GM18511 (cell line): ENCODE data around the gene GTF2H3.

Experiments used
- ATAC-seq: cut with Tn5 transposase; IDR thresholded peaks from one replicate; pipeline ENCODE4 v1.9.1; 2021; ENCODE audit warnings: mild to moderate bottlenecking, moderate library complexity; ENCODE audit not compliant: unreplicated experiment

The GTF2H3 gene

DNA sequence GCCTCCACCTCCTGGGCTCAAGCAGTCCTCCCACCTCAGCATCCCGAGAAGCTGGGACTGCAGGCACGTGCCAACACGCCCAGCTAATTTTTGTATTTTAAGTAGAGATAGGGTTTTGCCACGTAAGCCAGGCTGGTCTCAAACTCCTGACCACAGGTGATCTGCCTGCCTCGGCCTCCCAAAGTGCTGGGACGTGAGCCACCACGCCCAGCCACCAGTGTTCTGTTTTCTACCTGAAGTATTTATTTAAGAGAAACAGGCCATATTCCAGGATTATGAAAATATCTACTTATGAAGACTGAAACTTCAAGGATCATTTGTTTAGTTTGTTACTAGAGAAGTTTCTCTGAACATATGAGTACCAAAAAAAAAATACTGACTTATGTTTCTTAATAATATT lies 10.3 kb downstream of the GTF2H3 start:
- ATAC-seq, result no peak

DNA sequence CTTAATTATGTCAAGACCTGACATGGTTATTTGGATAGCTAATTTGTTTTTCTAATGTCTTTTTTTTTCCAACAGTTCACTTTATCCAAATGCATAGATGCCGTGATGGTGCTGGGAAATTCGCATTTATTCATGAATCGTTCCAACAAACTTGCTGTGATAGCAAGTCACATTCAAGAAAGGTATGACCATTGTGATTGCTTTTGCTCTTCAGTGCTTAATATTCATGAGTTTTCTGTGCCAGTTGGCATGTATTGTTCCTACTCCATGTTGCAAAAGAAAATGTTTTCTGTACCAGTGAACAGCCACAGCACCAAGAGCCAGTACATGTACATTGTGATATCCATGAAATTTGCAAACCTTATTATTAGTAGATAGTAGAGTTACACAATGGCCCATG lies 11.8 kb downstream of the GTF2H3 start:
- no peak for ATAC-seq

DNA sequence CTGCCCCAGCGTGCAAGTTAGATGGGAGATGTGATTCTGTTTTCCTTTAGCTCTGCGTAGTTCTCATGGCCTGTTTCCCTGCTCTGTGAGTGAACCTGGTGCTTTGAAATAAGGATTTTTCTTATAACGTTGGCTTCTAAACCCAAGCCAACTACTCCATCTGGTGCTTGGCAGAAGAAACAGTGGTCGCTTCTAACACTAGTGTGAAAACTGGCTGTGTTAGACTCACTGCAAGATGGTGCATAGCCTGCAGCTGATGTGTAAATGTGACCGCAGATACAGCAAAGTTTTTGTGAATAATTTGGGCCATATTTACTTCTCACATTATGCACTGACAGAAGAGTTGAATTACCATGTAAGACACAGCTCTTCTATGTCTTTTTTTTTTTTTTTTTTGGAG lies 12.2 kb downstream of the GTF2H3 start:
- ATAC-seq, result no peak

DNA sequence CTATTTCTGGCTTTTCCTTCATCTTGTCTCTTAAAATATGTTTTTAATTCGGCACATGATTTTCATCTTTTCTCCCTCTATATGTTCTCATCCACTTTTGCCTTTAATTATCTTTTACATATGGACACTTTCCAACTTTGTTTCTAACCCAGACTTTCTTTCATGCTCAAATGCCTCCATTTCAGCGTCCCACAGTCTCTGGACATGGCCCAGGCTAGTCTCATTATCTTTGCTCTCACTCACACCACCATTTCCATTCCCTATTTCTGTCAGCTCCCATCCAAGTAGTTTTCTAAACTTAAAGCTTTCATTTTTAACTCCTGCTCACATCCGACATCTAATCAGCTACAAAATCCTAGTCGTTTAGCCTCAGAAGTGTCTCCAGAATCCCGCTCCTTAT lies 14.8 kb downstream of the GTF2H3 start:
- ATAC-seq, result no peak

DNA sequence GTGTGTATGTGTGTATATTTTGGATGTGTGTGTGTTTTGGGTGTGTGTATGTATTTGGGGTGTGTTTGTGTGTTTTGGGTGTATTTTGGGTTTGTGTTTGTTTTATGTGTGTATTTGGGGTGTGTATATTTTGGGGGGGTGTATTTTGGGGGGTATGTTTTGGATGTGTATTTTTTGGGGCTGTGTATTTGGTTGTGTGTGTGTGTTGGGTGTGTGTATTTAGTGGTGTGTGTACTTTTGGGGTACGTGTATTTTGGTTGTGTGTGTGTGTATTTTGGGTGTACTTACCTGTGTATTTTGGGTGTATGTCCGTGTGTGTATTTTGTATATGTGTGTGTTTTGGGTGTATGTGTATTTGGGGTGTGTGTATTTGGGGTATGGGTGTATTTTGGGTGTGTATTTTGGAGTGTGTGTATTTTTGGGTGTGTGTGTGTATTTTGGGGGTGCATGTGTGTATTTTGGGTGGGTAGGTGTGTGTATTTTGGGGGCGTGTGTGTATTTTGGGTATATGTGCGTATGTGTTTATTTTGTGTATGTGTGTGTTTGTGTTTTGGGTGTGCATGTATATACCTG lies 20.6 kb downstream of the GTF2H3 start:
- ATAC-seq, result no peak

DNA sequence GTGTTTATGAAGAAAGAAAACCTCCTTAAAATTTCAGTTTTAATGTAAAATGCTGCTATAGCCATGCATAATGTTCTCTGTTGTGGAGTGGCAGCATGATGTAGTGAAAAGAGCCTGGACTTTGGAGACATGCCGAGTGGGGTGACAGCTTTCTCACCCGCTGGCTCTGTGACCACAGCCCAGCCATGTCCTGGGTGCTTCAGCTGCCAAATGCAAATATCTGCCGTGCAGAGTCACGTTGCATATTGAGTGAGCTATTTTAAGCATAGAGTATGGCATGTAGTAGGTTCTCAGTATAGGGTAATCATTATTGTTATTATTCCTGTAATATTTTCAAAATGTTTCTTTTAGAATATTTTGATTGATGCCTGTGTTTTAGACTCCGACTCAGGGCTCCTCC lies 21.8 kb downstream of the GTF2H3 start:
- ATAC-seq, result peak; percentile 97

DNA sequence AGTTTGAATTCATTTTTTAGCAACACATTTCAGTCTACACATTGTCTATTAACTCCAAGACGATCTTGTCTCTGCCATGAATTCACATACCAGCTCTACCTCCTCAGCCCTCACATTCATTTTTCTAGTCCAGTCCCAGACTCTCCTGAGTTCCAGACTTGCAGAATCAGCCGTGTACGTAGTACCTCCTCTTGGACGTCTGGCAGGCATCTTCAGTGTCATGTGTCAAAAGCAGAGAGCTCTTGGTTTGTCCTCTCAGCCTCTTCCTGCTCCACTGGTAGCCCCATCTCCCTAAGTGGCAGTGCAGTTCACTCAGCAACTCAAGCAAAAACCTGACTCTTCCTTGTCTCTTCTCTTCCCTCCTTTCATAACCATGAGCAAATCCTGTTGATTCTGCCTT lies 22.8 kb downstream of the GTF2H3 start:
- no peak for ATAC-seq

DNA sequence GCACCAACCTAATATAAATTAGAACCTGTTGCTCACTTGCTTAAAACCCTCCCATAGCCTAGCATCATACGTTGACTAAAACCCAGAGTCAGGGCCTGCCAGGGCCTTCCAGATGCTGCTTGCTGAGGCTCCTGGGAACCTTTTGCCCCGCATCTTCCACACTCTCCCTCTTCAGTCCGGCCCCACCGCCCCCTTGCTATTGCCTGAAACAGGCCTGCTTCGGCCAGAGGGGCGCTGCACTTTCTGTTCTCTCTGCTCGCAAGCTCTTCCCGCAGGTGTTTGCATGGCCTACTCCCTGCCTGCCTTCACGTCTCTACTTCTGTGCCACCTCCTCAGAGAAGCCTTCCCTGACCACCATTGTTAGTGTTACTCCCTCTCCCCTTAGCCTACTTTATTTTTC lies 23.6 kb downstream of the GTF2H3 start:
- no peak for ATAC-seq

DNA sequence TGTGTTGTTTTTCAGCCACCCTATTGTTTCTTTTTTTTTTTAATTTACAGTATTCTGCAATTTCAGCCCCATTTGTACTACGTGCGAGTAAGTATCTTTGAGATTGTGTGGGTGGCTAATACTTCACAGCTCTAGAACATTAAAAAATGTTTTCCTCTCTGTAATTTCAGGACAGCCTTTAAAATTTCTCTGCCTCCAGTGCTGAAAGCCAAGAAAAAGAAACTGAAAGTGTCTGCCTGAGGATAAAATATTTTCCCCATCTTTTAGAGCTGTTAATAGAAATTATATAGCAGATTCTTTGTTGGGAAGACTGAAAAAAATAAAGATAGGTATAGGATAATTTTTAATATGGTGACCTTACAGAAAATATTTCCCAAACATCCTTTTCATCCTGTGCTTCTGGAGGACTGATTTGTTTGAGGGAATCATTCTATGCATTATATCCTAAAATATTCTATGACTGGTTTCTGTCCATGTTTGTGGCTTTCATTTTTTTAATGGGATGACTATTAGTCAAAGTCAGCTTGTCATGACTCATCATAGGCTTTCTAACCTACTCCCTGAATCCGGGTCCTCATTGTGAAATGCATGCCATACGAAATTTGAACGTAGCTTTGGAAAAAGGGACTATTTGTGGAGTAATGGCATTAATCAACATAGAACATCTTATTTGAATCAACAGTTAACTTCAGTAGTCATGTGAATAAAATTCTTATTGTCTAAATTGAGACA lies 26.5 kb downstream of the GTF2H3 start:
- no peak for ATAC-seq

- no peak for ATAC-seq
Observed at GRCh38 chr12:123667771-123668170, 34.1 kb downstream of the GTF2H3 start.

GRCh38 chr12:123670882-123671728 lies 37.5 kb downstream of the GTF2H3 start, which contains the start of gene TCTN2:
TCTN2 (plus strand) TSS chr12:123671113; CDS start chr12:123671241, 128 bp downstream.
- peak; percentile 99 for ATAC-seq

DNA sequence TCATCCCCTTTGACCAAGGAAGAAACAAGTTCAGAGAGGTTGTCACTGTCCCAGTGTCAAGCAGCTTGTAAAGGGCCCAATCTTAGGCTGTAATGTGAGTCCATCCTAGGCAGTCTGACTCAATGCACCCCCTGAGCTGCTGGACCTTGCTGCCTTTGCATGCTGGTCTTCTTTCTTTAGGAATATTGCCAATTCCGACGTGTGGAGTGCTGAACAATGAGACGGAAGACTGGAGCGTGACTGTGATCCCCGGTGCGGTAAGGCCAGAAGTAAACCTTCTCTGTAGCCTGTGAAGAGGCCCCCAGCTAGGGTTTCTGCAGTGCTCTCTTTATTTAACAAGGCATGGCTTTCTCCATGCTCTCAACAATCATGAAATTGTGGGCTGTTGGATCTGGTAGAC lies 38.2 kb downstream of the GTF2H3 start:
- ATAC-seq, result no peak

DNA sequence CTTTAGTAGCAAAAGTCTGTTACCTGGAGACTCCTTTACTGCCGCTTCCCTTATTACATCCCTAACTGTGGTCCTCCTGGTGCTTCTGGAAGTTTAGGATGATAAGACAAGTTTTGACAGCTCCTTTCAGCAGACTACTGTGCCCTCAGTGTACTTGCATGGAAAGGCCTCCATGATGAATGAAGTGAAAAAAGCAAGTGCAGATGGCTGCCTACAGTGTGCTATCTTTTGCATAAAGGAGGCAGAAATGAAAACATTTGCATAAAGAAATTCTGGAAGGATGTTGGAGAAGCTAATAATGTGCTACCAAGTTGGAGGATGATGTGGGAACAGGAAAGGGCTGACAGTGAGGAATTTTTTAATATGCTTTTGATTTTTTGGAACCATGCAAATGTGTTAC lies 41.8 kb downstream of the GTF2H3 start:
- ATAC-seq, result no peak

DNA sequence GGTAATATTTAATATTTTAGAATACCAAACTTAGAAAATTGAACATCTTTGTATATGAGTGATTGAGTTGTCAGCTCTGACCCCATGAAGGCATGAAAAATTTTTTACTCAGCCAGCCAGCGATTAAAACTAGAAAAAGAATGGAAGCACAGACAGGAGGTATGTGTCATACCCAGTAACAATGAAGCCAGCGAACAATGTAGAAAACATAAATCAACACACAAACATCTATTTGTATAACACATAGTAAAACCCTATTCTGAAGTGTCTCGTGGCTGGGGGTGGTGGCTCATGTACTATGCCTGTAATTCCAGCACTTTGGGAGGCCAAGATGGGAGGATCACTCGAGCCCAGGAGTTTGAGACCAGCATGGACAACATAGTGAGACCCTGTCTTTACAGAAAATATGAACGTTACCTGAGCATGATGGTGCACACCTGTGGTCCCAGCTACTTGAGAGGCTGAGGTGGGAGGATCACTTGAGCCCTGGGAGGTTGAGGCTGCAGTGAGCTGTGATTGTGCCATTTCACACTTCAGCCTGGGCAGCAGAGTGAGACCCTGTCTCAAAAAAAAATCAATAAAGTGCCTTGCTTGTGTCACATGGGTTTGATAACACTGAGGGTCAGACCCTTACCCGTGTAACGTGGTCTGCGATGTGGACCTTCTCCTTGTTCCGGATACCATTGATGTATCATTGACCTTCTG lies 43.1 kb downstream of the GTF2H3 start:
- no peak for ATAC-seq

GRCh38 chr12:123678981-123679380 lies 45.4 kb downstream of the GTF2H3 start:
- ATAC-seq, result no peak

GRCh38 chr12:123681605-123682004 lies 48.0 kb downstream of the GTF2H3 start:
- no peak for ATAC-seq

GRCh38 chr12:123683964-123684363 lies 50.3 kb downstream of the GTF2H3 start:
- ATAC-seq, result no peak

- ATAC-seq, result no peak
Observed at GRCh38 chr12:123686636-123687190, 53.1 kb downstream of the GTF2H3 start.

GRCh38 chr12:123690191-123690840 lies 56.7 kb downstream of the GTF2H3 start:
- ATAC-seq, result no peak

GRCh38 chr12:123696207-123696606 lies 62.6 kb downstream of the GTF2H3 start:
- ATAC-seq, result no peak
